Natural killer cell (primary cell): ENCODE data around the gene LRRC32. TPM values are rescaled to one million over a fixed set of nuclear protein-coding genes. Genes with fewer than 3 reads are reported as not detected.

Experiments used
- total RNA-seq, 4 donors: library from RNA; stranded (reverse); fragments of 120-200 nt in 1 of 4; gene quantifications; one replicate each; pipeline versions ENCODE4 v1.2.3 to v1.2.4, GENCODE V29; 2013 to 2022

Gene LRRC32
- total RNA-seq, 3 donors from 2014 or later (not counting 1 experiment from before 2014, with no cell fraction given), result 0.14 to 1.4 (median 1.4) TPM

Other genes with a start within 250 kb of the LRRC32 start
- 10 to 100 TPM; 36.0 to 43.8 (median 39.4) TPM for gene EMSY, start 225.7 kb downstream of the LRRC32 start, total RNA-seq
- not detected for gene TSKU, start 112.6 kb upstream of the LRRC32 start, total RNA-seq
- gene ACER3, start 190.2 kb upstream of the LRRC32 start, total RNA-seq, result 10 to 100 TPM; 12.1 to 14.8 (median 13.6) TPM